GM12878 (cell line): ENCODE results near the gene LAP3.

Experiments used
- CTCF ChIP-seq, 3 experiments: IDR thresholded peaks in 2 of 3; conservative IDR thresholded peaks in 1 of 3; 2 replicates each; pipeline ENCODE4 v1.5.1; 2011; ENCODE audit warnings: low read depth in 3 of 3, low read length in 3 of 3, mild to moderate bottlenecking in 3 of 3, control low read depth in 2 of 3, moderate library complexity in 2 of 3, inconsistent platforms in 1 of 3, mixed read lengths in 1 of 3; ENCODE audit not compliant: control insufficient read depth in 2 of 3, insufficient read depth in 1 of 3; ENCODE audit errors: extremely low read depth in 1 of 3
- EZH2 ChIP-seq: IDR thresholded peaks from 2 replicates; pipeline ENCODE4 v1.6.1; 2012; ENCODE audit warnings: low read depth, mild to moderate bottlenecking, control low read depth, inconsistent platforms, low read length, borderline replicate concordance; ENCODE audit not compliant: control insufficient read depth
- HDAC2 ChIP-seq: fragments of 200-600 bp; sonication (generic); IDR thresholded peaks from 2 replicates; pipeline ENCODE4 v1.6.1; 2017
- REST ChIP-seq: IDR thresholded peaks from 2 replicates; pipeline ENCODE4 v1.6.1; 2012; ENCODE audit warnings: mild to moderate bottlenecking, low read depth, low read length
- ZNF24 ChIP-seq: fragments of 450-650 bp; IDR thresholded peaks from 2 replicates; pipeline ENCODE4 v1.6.1; 2017; ENCODE audit warnings: antibody characterized with exemption, mild to moderate bottlenecking

GRCh38 chr4:17544831-17545234 lies 32.2 kb upstream of the LAP3 start:
- TF ChIP-seq CTCF (IDR thresholded peaks at IDR 0.05 in 2 of 3, conservative IDR thresholded peaks at IDR 0.05 in 1 of 3; ENCODE audit: control insufficient read depth in 2 of 3, extremely low read depth in 1 of 3, insufficient read depth in 1 of 3, low read depth in 3 of 3, low read length in 3 of 3): no peak
- TF ChIP-seq HDAC2: no peak
- no peak for TF ChIP-seq ZNF24
- TF ChIP-seq EZH2: no peak
- TF ChIP-seq REST: no peak
